Measurements from ENCODE around the gene NCF4.

NCF4 gene

DNA sequence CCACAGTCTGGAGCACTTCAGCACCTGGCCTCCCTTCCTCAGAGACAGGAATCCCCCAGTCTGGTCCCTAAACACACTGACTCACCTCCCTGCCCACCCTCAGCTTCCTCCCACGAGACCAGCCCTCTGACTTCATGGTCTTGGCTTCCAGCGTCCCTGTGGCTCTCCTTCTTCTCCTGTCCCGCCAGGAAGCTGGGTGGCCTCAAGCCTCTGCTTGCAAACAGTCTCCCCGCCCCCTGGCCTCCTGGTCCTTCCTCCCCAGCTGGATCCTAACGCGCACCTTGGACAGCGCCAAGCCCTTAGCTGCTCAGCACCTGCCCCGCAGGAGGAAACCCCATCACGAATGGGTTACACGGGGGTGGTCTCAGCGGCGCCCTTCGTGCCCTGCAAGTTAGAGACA is 4.5 kb downstream of the NCF4 start:
- no peak for FAIRE-seq

DNA sequence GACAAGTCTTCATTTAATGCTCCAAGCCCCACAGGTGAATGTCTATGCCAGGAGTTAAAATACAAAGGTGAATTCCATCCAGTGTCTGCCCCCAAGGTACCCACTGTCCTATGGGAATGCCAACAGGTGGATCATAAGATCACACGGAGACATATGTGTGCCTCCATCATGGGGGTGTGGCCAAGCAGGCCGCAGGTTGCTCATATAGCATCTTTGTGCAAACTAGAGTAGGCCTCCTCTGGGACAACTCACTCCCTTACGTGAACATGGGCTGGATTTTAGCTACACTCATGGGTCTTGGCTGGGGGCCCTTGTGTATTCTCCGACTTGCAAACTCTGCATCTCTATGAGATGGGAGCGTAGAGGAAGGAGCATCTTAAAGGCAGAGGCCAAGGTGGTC is 6.9 kb downstream of the NCF4 start:
- FAIRE-seq, result no peak

DNA sequence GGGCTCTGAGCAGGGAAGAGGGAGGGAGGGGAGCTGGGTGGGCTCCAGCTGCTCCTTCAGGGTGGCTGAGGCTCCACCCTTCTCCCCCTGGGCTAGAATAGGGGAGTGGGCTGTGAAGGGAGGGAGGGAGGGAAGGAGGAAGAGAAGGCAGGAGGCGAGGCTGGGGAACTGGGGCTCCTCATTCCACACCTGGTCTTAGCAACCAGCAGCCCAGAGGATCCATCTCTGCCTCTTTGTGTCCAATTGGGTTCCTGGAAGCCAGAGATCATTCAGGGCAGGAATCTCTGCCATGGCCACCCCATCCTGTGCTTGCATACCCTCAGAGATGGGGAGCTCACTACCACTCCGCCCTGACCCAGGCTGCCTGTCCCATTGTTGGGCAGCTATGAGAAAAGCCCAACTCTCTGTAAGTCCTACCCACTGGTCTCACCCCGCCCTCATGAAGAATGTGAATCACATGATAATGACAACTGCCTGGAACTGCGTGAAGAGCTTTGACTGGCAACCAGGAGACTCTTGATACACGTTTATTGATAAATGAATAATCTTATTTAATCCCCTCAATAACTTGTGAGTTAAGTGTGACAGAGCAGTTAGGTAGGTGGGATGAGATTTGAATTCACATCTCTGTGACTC is 7.9 kb downstream of the NCF4 start:
- FAIRE-seq, result no peak

DNA sequence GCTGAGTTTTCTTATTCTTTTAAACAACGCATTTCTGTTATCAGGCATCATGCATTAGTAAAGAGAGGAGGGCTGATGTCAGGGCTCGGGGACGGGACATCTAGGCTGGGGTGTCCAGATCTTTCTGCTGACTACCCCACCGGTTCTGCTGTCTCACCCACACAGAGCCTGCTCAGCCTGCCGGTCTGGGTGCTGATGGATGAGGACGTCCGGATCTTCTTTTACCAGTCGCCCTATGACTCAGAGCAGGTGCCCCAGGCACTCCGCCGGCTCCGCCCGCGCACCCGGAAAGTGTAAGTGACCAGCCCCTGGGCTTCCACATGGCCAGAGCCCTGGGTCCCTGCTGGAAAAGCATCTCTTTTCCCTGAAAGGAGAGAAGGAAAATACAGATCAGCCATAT is 9.4 kb downstream of the NCF4 start:
- no peak for FAIRE-seq

- no peak for FAIRE-seq
These were observed 10.9 kb downstream of the NCF4 start for GRCh38 chr22:36871669-36872081.

DNA sequence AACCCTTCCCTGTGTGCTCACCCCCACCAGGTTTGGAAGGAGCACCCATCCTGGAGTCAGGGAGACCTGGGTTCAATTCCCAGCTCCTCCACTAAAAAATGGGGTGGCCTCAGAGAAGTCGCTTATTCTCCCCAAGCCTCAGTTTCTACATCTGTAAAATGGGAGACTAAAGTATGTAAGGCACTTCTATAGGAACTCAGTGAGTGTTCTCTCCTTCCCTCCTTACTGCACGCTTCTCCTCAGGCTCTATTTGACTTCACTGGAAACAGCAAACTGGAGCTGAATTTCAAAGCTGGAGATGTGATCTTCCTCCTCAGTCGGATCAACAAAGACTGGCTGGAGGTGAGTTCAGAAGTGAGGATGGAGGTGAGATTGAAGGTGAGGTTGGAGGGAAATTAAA is 11.3 kb downstream of the NCF4 start:
- no peak for FAIRE-seq

DNA sequence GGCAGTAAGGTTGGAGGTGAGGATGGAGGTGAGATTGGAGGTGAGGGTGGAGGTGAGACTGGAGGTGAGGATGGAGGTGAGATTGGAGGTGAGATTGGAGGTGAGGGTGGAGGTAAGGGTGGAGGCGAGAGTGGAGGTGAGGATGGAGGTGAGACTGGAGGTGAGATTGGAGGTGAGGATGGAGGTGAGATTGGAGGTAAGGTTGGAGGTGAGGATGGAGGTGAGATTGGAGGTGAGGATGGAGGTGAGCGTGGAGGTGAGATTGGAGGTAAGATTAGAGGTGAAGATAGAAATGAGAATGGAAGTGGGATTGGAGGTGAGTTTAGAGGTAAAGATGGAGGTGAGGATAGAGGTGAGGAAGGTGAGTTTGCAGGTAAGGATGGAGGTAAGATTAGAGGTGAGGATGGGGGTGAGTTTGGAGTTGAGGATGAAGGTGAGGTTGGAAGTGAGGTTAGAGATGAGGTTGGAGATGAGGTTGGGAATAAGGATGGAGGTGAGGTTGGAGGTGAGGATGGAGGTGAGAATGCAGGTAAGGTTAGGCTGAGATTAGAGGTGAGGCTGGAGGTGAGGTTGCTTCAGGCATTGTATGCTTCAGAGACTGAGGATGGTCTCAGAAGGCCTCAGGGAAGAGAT is 12.2 kb downstream of the NCF4 start:
- no peak for FAIRE-seq

DNA sequence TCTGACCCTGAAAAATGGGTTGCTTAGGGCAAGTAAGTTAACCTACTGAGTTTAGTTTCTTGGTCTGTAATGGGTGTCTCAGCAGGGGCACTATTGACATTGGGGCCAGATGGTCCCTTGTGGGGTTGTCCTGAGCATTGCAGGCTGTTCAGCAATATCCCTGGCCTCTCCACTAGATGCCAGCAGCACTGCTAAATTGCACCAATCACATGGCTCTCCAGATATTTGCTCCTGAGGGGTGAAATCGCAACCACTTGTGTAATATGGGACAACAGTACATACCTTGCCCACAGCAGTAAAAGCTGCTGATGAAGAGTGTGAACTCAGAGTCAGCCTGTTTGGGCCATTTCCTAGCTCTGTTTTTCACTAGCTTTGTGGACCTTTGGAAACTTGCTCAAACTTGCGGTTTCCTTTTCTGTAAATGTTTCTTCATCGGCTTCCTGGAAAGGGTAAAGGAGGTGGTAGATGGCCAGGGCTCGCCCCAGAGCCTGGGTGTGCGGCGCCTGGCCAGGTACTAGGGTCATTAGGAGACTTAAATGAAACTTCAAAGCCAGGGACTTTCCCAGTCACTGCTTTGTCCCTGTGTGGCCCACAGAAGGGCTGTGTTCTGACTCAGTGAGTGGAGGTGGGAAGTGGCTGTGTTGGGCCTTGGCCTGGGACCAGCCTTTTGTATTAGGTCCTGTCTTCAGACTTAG is 13.0 kb downstream of the NCF4 start:
- no peak for FAIRE-seq

- FAIRE-seq, result no peak
These were observed 13.5 kb downstream of the NCF4 start for GRCh38 chr22:36874309-36874696.

GRCh38 chr22:36874736-36875135 is 13.9 kb downstream of the NCF4 start:
- no peak for FAIRE-seq

GRCh38 chr22:36875741-36876140 is 14.9 kb downstream of the NCF4 start:
- no peak for FAIRE-seq

- FAIRE-seq, result no peak
These were observed 19.0 kb downstream of the NCF4 start for GRCh38 chr22:36879775-36880174.

- no peak for FAIRE-seq
These were observed 20.9 kb downstream of the NCF4 start for GRCh38 chr22:36881504-36882245.

DNA sequence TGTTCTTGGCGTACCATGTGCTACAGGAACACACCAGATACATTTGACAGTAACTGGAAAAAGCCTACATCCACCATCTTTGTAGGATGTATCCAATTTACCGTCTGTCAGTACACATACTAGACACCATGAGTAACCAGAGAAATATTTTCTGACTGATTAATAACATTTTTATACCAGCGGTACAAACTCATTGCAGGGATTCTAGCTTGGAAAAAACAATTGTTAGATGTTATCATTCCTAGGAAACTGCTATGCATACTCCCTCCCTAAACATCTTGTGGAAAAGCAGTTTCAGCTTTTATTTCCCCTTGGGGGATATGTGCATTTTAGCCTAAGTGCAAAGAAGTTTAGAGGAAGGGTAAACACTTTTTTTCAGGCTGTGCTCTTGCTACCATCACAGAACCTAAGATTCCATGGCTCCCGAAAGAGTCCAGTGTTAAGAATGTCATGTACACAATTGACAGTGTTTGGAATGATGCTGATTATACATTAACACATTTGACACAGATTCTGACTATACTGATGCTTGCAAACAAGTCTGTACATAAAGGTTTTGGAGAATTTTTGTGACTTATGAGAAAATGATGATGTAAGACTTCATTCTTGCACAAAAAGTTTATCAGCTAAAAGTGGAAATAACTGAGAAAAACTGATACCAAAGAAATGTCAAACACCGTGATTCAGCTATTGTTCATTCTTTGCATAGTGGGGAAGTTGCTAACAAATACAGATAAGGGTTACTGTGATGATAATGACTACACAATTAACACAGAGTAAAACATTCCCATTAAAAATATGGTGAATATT is 23.7 kb downstream of the NCF4 start:
- FAIRE-seq, result no peak

DNA sequence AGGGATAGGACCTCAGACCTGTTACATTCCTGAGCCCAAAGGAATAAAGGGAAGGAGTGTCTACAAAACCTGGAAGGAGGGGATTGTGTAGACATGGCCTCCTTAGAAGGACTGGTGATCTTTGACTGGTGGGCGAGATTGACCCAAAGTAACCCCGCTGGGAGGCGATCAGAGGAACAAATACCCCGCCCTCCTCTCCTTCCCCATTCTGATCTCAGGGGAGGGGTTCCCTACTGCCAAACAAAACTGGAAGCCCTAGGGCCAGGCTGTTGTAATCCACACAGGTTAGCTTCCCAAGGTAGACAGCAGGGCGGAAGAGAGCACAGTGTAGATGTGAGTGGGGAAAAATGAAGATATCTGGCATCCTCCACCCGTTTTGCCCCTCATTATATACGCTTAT is 24.7 kb downstream of the NCF4 start:
- no peak for FAIRE-seq

DNA sequence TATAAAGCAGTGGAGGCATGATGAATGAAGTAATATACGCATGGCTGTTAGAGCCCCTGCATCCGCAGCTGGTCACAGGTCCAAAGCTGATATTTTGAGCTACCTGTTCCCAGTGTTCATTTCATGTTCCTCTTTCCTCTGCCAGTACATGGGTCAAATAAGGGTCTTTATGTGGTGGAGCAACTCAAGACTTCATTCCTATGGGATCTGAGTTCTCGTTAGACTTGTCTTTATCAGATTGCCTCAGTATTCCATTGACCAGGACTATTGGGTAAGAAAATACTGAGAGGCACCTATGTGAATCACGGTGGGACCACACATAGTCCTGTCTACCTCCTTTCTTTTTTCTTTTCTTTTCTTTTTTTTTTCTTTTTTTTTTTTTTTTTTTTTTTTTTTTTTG is 25.2 kb downstream of the NCF4 start:
- FAIRE-seq, result no peak

- no peak for FAIRE-seq
These were observed 26.4 kb downstream of the NCF4 start for GRCh38 chr22:36887162-36887561.

- no peak for FAIRE-seq
These were observed 30.8 kb downstream of the NCF4 start for GRCh38 chr22:36891646-36892045.

GRCh38 chr22:36892292-36892691 is 31.5 kb downstream of the NCF4 start:
- no peak for FAIRE-seq

- FAIRE-seq, result no peak
These were observed 32.5 kb downstream of the NCF4 start for GRCh38 chr22:36893262-36893661.

GRCh38 chr22:36894266-36894665 is 33.5 kb downstream of the NCF4 start:
- FAIRE-seq, result no peak

- FAIRE-seq, result no peak
These were observed 36.8 kb downstream of the NCF4 start for GRCh38 chr22:36897611-36898010.

DNA sequence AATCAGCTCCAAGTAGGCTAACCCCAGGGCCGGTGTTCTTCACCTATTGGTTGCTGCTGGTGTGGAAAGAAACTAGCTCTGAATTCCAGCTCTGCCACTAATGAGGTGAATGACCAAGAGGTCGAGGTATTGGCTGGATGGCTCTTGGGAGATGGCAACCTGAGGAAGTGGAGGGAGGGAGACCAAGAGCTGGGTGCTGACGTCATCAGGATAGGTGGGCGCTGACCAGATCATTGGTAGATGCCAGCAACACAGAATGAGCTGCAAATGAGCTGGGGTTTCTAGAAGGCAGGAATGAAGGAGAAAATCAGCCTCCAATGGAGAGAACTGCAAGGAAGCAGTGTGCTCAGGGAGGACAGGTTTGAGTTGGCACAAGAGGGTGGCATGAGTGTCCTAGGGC is 37.9 kb downstream of the NCF4 start:
- no peak for FAIRE-seq

Measured in colon (tissue), 2 donors.